NCI-H345 treated with DMSO at 0.1 percent for 48 hours (cell line): ENCODE measurements around the gene ADD1.
A peak's percentile ranks its signal among the peaks of the same experiment; 100 is the strongest.

ENCODE experiments used
- DNase-seq: peaks from one replicate; lab custom pipeline; 2025; ENCODE audit not compliant: unreplicated experiment; lab: John Stamatoyannopoulos, UW

The ADD1 gene

GRCh38 chr4:2879026-2879425 is 35.4 kb downstream of the ADD1 start:
- DNase-seq: no peak

GRCh38 chr4:2881431-2881830 is 37.8 kb downstream of the ADD1 start:
- no peak for DNase-seq

- no peak for DNase-seq
Observed at GRCh38 chr4:2882341-2882740, 38.7 kb downstream of the ADD1 start.

DNA sequence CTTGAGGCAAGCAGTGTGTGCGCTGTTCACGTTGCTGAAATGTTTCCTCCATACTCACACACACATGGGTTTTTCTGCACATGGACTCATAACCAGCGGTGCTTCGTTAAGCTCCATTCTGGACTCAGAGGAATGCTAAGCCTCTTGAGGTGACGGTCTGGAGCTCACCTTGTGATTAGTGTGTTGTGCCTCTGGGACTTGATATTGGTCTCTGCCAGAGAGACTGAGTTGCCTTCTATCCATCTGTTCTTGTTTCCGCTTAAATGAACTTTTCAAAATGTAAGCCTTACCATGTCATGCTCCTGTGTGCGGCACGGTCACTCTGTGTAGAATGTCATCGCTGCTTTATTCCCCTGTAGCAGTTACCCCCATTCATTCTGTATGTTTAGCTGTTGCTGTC is 42.5 kb downstream of the ADD1 start:
- DNase-seq: no peak

DNA sequence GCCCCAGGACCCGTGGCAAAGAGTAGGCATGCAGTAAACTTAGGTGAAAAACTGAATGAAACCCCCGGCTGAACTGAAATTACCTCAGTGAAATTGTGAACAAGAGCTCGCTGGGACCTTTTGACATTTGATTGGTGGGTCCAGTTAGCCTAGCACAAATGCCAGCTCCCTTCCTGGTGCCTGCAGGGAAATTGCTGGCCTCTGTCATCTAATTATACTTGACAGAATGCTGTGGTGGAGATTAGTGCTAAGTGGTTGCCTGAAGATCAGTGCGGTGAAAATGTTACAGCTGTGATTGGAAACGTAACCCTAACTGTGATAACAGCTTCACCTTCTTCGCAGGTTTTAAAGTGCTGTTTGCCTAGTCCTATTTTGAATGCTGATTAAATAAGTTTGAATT is 43.0 kb downstream of the ADD1 start:
- no peak for DNase-seq

DNA sequence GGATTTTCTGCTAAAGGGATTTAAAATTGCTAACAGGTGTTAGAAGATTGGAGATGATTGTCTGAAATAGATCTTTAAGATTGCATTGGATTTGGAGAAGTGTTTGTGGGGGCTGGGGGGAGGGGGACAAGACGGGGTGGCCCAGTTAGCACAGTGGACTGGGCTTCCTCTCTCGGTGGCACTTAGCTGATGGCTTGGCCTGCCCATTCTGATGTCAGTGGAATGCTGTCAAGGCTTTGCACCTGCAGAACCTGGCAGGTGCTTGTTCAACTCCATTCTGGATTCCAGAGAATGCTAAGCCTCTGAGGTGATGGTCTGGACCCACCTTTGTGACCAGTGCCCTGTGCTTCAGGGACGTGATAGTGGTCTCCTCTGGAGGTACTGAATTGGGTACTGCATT is 43.7 kb downstream of the ADD1 start:
- no peak for DNase-seq

DNA sequence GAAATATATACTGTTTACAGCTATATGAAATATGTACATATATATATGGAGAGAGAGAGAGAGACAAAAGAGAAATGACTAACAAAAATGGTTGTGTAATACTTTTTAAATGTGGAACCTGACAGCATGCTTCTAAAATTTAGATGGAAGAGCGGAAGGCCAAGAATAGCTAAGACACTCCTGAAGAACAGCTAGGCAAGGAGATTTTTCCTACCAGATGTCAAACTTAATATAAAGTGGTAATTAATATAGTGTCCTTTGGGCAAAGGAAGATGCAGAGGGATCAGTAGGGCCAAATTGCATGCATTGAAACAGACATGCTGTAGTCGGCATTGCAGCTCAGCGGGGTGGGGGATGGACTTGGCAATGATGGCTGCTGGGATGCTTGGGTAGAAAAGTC is 45.2 kb downstream of the ADD1 start:
- no peak for DNase-seq

DNA sequence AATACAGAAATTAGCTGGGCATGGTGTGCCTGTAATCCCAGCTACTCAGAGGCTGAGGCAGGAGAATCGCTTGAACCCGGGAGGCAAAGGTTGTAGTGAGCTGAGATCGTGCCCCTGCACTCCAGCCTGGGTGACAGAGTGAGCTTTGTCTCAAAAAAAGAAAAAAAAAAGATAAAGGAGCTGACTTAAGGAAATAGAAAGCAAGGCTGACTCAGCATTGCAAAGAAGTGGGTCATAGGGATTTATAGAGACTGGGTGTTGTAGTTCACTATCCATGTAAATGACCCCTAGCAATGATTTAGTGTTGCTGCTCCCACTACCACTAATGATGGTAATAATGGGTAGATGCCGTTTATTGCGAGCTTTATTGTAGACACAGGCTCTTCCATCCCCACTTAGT is 47.6 kb downstream of the ADD1 start:
- no peak for DNase-seq

DNA sequence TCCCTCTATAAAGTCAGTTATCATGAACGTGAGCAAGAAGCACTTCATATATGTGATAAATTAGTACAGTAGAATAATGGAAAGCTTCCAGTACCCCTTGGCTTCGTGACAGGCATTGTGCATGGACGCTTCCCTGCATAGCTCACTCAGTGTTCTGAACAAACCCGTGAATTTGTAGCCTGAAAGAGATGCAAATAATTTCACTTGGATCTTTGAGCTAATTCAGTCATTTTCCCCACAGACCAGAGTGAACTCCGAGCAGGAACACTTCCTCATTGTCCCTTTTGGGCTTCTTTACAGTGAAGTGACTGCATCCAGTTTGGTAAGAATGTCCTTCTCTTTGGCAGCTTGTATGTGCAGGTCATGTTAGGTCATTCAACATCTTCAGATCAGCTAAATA is 50.1 kb downstream of the ADD1 start:
- no peak for DNase-seq

- no peak for DNase-seq
Observed at GRCh38 chr4:2898001-2898400, 54.4 kb downstream of the ADD1 start.

GRCh38 chr4:2900741-2901140 is 57.1 kb downstream of the ADD1 start:
- DNase-seq: no peak

DNA sequence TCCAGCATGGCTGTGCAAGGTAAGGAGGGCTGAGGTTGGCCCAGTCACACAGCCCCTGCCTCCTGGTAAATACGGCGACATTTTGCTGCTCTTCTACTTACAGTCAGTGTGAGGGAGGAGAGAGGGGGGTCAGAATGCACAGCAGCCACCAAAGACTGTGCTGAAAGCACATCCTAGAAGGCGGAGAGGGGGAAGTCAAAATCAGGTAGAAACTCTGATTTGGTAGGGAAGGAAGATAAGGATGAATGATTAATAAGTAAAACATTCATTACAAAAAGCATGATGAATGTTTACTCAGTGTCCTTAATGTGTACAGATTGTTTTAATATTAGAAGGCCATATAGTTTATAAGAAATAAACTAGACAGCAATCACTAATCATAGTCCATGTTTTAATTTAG is 57.5 kb downstream of the ADD1 start:
- DNase-seq: no peak

- DNase-seq: no peak
Observed at GRCh38 chr4:2902126-2902525, 58.5 kb downstream of the ADD1 start.

DNA sequence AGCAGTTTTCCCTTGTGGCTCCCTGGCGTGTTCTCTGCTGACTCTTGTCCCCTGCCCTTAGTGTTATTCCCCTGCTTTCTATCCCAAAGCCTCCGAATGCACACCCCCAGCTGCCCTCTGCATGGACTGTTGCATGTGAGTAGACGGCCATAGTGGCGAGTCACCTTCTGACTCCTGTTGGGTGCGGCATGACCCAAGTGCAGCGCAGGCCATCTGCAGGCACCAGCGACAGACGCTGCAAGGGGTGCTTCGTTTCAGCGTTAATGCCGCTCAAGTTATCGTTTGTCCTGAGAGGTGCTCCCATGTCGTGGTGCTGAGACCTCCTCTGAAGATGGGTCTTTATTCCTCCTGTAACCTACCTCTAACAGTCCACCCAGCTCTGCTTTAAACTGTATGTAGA is 61.9 kb downstream of the ADD1 start:
- DNase-seq: no peak

DNA sequence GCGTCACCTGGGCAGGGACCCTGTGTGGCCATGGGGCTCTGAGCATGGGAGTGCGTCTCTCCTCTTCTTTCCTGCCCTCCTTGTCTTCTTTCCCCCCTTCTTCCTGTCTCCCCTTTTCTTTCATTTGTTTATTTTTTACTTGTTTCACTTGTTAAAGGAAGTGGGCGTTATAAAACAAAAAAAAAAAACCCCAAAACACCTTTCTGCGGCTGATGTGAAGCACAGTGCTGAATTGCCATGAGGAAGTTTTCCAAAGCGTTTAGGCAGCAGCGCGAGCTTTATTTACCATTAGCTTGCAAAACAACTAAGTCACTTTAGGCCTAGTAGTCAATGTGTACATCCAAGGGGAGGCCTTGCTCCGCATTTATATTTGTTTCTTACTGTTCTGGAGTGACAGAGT is 62.6 kb downstream of the ADD1 start:
- DNase-seq: no peak

GRCh38 chr4:2907226-2907625 is 63.6 kb downstream of the ADD1 start:
- DNase-seq: no peak

DNA sequence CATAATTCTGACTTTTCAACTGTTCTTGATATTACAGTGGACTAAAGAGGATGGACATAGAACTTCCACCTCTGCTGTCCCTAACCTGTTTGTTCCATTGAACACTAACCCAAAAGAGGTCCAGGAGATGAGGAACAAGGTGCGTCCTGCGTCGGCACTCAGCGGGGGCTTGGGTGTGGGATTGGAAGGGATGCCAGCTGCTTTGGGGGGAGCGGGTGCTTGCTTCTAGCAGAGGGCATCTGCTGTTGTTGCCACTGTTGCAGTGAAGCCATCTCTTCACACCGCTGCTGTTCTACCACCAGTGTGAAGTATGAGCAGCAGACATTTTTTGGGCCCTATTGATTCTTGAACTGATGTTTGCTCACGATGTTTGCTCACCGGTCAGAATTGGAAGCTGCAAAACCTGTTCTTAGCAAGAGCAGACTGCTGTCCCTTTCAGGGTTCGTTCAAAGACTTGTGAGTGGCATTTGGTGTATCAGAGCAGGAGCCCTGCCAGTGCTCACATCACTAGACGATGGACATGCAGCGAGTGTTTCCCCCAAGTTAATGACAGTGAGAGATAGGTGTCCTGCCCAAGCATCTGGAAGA is 64.2 kb downstream of the ADD1 start:
- DNase-seq: peak; percentile 28

- DNase-seq: no peak
Observed at GRCh38 chr4:2908686-2909085, 65.0 kb downstream of the ADD1 start.

- DNase-seq: no peak
Observed at GRCh38 chr4:2909583-2909982, 65.9 kb downstream of the ADD1 start.

- no peak for DNase-seq
Observed at GRCh38 chr4:2910409-2910808, 66.8 kb downstream of the ADD1 start.

DNA sequence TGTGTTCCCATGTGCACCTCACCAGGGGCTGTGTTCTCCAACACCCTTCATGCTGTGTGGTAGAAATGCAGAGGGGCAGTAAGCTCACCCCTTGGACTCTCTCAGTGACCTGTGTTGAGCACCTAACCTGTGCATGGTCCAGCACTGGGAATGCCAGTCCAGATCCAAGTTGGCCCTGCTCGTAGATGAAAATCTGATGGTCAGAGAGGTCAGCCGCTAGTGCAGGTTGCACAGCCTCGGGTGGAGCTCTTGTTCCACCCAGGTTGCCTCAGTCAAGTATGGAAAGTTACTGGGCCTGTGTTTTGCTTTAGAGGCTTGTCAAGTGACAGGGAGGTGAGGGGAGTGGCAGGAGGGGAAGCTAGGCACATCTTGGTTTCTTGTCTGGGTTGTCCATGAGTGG is 68.2 kb downstream of the ADD1 start:
- DNase-seq: no peak

DNA sequence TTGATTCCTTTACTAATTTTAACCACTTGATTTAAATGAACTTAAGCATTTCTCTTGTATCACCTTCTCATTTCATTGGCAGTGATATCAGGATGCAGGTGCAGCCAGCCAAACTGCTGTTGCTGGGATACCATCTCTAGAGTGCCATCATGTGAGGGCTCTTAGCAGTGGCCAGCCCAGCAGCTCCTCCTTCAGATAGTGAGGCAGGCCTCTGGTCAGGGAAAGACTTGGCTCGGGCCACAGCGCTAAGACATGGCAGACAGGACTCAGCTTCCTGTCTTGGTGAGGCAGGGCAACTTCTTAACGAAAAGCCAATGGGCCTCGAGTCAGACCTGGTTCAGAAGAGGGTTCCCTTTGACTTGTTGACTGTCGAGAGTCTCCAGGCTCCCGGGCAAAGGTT is 69.5 kb downstream of the ADD1 start:
- no peak for DNase-seq

- no peak for DNase-seq
Observed at GRCh38 chr4:2914256-2915126, 70.8 kb downstream of the ADD1 start.
